ENCODE results near the gene ITLN2.
"Not testable (repeated sequence)": the region's sequence is repeated elsewhere in the genome, so short reads cannot be mapped to it uniquely, and the experiment has no call there.

The ITLN2 gene

DNA sequence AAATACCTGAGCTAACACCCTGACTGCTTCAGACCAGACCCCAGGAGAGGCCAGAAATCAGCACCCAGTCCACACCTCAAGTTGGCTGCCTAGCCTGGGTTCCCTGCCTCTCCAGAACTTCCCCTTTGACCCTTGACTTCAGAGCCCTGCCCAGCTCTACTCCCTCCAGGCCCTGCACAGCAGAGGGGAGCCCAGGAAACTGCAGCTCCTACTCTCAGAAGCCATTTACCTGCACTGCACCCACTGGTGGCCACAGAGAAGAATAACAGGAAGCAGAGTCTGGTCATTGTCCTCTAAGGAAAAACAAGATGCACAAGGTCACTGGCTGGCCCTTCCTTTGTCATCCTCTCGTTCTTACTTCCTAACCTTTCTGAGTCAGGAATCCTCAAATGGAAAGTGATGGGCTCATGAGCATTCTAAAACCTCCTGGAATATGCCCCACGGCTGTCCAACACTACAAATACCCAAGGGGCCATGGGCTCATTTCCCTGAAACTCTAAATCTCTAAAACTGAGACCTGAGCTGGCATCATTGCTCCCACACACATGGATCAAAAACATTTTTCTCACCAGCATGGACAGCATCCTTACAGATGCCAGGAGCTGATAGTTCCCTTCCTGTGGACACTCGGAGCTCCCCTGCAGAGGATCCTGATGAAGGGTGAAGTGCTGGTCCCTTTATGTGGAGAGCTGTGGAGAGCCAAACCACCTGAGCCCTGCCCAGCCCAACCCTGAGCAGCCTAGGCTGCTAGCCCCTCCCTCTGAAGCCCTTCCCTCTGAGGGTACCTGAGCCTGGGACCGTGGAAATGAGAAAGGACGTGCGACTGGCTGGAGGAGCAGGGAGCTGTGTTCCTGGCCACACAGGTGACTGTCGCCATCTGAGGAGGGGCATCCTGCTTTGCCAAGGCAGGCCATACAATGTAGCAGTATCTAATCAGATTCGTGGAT is at the start of gene ITLN2:
ITLN2 (minus strand) TSS at position 652 of the 947 bp plus-strand sequence; CDS start at position 584, 68 bp downstream.
- peak; percentile 36 for DNase-seq

DNA sequence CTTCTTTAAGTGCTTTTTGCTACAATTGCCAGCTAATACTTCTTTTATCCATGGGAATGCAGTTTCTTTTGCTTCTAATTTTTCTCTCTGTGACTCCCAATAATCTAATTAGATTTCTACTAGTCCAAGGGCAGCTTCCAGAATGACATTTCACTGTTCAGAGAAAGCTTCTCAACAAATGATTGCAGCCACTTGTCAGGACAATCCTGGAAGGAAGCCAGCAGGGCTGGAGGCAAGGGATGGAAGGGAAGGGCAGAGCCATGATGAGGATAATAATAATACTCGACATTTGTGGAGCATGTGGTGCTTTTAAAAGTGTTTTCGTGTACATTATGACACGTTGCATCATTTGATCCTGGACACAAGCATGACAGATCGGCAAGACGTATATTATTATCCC is 46.9 kb upstream of the ITLN2 start:
- no peak for DNase-seq

GRCh38 chr1:161000736-161001480 is 46.3 kb upstream of the ITLN2 start:
- no peak for DNase-seq

DNA sequence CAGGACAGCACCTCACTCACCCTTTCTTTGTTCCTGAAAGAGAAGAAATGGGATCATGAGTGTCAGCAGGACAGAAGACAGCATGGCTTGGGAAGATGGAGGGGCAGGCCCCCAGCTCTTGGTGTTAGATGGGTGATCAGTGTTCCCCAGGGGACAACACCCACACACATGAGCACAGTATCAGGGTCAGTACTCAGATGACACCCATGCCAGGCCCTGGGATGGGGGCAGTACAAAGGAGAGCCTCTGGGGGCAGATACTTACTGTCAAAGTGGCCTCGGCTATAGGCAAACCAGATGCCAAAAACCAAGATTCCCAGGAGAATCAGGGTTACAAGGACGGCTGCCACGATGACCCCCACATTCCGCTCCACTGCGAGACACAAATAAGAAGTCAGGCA is 44.8 kb upstream of the ITLN2 start:
- no peak for DNase-seq

- DNase-seq, result peak; percentile 65
Measured at GRCh38 chr1:160997323-160998038, 42.9 kb upstream of the ITLN2 start.

DNA sequence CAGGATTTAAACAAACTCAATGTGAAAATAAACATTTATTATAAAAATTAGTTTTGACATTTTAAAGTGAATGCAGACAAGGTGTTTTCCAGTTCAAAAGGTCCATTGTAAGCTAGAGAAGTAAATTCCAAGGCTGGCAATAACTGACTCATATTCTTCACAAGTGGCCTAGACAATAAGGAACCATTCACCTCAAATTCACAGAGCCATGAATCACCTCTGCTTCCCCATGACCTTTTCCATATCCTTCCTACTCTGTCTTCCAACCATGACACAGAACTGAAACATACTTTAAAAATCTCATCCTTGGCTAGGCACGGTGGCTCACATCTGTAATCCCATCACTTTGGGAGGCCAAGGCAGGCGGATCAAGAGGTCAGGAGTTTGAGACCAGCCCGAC is 41.6 kb upstream of the ITLN2 start:
- DNase-seq, result peak; percentile 66

DNA sequence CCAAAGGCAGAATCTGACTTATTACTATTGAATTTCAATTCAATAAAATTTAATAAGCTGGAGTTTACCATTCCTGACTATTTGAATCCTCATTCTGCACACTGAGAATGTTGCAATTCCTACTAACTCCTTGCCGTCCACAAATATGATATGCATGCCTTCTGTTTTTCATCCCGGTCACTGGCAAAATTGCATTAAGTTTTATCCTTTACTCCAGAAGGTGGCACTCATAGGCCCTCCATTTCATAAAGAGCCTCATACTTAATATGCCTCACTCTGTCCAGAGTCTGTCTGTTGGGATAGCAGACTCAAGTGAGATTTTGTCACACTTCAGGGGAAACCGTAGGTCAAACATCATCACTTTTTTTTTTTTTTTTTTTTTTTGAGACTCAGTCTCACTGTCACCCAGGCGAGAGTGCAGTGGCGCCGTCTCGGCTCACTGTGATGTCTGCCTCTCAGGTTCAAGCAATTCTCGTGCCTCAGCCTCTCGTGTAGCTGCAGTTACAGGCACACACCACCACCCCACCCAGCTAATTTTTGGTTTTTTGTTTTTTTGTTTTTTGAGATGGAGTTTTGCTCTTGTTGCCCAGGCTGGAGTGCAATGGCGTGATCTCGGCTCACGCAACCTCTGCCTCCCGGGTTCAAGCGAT is 39.1 kb upstream of the ITLN2 start:
- DNase-seq, result peak; percentile 65

GRCh38 chr1:160992036-160992435 is 37.4 kb upstream of the ITLN2 start:
- not testable (repeated sequence) for DNase-seq

GRCh38 chr1:160987359-160988050 is 32.9 kb upstream of the ITLN2 start:
- no peak for DNase-seq

- DNase-seq, result no peak
Measured at GRCh38 chr1:160985723-160986122, 31.1 kb upstream of the ITLN2 start.

- no peak for DNase-seq
Measured at GRCh38 chr1:160981584-160982411, 27.2 kb upstream of the ITLN2 start.

- DNase-seq, result no peak
Measured at GRCh38 chr1:160979286-160979685, 24.7 kb upstream of the ITLN2 start.

- no peak for DNase-seq
Measured at GRCh38 chr1:160978510-160978927, 23.9 kb upstream of the ITLN2 start.

DNA sequence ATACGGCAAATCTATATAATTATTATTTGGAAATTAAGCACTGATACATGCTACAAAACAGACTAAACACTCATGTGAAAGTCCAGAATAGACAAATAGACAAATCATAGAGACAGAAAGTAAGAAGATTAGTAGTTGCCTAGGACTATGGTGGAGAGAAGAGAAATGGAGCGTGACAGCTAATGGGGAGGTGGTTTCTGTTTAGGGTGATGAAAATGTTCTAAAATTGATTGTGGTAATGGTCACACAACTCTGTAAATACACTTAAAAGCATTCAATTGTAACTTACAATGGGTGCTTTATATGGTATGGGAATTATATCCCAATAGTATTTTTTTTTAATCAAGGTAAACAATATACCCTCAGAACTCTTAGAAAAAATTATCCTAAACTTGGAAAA is 20.4 kb upstream of the ITLN2 start:
- no peak for DNase-seq

- DNase-seq, result no peak
Measured at GRCh38 chr1:160973491-160973890, 18.9 kb upstream of the ITLN2 start.

DNA sequence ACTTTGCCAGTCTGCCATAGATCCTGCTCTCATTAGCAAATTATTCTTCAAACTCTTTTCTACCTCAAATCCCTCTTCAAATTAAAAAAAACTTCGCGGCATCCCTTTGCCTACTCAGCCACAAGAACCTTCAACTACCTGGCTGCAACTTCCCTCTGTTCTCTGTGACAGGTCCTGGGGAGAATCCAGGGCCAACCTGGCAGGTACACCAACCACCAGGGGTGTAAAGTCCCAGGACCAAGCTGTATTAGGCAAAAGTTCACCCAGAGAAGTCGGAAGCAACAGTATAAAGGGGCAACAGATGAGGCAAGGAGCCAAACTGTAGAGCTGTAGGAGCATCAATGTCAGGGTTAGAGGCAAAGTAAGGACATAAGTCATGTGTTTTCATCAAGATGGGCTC is 18.3 kb upstream of the ITLN2 start:
- DNase-seq, result no peak

GRCh38 chr1:160971618-160972056 is 17.0 kb upstream of the ITLN2 start:
- no peak for DNase-seq

DNA sequence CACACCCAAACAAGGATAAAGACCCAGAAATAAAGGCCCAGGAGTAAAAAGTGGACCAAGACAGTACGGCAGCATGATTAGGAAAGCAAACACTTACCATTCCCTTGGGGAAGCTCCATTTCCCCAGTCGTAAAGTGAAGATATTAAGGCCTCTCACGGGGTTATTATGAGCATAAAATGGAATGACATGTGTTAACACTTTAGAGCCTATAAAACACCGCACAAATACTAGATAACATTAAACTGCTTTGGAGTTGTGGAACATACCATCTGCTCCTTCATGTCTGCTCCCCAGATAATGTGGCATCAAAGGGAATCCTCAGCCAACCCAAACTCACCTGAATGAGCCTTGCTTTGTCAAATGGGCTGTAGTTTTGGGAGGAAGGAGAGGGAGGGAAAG is 8.9 kb upstream of the ITLN2 start:
- no peak for DNase-seq

- no peak for DNase-seq
Measured at GRCh38 chr1:160961419-160961818, 6.8 kb upstream of the ITLN2 start.

- no peak for DNase-seq
Measured at GRCh38 chr1:160956966-160957365, 2.4 kb upstream of the ITLN2 start.

- DNase-seq, result no peak
Measured at GRCh38 chr1:160953030-160953429, 1.6 kb downstream of the ITLN2 start.
